OCI-M2 (cell line): ENCODE measurements around the gene TLR2.
"Not testable (repeated sequence)": the region's sequence is repeated elsewhere in the genome, so short reads cannot be mapped to it uniquely, and the experiment has no call there.

Experiments
- DNase-seq: peaks from one replicate; lab custom pipeline; 2025; ENCODE audit not compliant: unreplicated experiment; lab: John Stamatoyannopoulos, UW

TLR2 gene

DNA sequence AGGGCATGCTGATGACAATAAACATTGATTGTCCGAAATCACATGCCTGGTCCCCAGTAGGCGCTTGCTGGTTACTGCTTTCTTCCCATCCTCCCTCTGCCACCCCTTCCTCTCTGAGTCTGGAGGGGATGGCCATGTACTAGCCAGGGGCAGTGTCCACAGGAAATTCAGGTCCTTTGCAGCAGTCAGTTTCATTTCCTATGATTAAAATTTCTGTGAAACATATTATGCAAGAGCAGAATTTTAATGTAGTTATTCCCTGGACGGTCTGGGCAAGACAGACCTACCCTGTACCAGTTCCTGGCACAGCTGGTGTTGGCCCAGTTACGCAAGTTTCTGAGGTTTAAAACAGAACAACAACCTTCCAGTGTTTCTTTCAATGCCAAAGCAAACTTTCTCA lies 28.2 kb upstream of the TLR2 start:
- no peak for DNase-seq

DNA sequence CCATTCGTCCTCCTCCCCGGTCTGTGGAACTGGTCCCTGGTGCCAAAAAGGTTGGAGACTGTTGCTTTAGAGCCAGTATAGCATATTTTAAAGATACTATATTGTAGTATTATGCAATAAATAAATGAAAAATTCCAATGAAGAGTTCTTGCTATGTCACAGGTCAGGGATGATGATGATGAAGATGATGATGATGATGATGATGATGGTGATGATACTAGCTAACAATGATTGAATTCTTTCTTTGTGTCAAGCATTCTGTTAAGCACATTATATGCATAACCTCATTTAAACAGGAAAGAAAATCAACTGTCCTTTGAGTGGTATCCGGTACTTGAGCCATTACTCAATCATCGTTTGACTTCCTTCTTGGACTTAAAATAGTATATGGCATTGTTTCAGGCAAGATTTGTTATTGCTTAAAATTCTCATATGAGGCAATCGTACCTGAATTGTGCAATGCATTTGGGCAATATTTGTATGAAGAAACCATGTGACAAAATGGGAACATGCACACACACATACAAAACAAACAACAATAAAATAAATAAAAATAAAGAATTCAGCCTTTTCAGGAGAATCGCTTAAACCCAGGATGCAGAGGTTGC lies 22.8 kb upstream of the TLR2 start:
- no peak for DNase-seq

DNA sequence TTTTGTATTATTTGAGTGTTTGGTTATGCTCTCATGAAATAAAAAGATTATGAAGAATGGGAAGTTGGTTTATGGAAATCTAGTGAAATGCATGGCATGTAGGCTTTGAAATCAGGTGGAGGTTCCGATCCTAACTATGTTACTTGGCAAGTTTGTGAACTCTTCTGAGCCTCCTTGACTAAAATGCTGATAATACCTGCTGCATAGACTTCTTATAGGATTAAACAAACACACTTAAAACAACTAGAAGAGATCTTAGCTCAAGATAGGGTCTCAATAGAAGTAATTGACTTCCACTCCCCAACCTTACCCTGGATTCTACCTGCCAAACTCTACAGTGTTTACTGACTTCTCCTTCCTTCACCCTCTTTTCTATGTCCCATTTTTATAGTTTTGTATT lies 22.2 kb upstream of the TLR2 start:
- no peak for DNase-seq

DNA sequence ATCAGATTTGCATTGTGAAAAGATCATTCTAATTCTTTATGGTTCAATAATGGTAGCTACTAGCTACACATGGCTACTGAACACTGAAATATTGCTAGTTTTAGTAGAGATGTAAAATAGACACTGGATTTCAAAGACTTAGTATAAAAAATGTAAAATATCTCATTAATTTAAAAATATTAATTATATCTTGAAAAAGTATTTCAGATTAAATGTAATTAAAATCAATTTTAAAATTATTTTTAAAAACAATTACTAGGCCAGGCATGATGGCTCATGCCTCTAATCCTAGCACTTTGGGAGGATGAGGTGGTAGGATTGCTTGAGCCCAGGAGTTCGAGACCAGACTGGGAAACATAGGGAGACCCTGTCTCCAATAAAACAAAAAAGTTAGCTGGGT lies 20.4 kb upstream of the TLR2 start:
- DNase-seq: no peak

DNA sequence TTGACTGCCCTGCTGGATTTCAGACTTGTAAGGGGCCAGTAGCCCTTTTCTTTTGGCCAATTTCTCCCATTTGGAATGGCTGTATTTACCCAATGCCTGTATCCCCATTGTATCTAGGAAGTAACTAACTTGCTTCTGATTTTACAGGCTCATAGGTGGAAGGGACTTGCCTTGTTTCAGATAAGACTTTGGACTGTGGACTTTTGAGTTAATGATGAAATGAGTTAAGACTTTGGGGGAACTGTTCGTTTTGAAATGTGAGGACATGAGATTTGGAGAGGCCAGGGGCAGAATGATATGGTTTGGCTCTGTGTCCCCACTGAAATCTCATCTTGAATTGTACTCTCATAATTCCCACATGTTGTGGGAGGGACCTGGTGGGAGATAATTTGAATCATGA lies 17.6 kb upstream of the TLR2 start:
- DNase-seq: not testable (repeated sequence)

DNA sequence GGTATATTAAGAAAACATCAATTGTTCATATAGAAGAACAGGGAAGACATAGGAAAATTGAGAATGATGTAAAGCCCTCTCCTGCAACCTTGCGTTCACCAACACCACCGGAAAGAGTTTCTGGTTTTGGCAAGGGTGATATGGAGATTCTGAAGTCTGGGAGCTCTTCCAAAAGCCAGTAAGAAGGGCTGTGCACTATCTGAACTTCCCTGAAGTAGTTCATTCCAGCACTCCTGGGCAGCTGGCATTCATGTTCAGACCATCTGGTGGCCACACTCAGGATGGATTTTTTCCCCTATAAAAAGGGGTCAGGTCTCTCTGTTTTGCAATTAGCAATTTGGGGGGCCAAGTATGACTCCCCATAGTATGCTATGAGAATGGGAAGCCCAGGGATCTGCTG lies 15.4 kb upstream of the TLR2 start:
- no peak for DNase-seq

DNA sequence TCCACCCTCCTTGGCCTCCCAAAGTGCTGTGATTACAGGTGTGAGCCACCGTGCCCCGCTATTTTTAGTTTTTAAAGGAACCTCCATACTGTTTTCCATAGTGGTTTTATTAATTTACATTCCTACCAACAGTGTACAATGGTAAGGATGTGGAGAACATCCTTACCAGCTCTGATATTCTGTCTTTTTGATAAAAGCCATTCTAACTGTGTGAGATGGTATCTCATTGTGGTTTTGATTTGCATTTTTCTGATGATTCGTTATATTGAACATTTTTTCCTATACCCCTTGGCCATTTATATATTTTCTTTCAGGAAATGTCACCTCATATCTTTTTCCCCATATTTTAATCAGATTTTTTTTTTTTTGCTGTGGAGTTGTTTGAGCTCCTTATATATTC lies 14.2 kb upstream of the TLR2 start:
- no peak for DNase-seq

DNA sequence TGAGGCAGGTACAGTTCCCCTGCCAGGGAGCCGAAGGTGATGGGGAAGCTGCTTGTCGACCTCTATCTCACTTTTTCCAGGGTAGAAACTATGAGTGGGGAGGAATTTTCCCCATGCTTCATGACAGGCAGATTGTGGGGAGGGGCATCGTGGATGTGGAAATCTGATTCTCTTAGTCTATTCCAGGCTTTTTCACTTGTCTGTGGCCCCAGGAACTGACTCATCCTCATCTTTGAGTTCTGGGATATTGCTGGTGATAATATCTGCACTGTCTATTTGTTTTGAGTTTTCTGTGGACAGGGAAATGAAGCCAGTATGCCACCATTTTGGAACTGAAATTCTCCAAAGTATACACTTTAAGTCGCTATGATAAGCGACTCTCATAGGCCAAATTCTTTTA lies 7.6 kb upstream of the TLR2 start:
- DNase-seq: no peak

DNA sequence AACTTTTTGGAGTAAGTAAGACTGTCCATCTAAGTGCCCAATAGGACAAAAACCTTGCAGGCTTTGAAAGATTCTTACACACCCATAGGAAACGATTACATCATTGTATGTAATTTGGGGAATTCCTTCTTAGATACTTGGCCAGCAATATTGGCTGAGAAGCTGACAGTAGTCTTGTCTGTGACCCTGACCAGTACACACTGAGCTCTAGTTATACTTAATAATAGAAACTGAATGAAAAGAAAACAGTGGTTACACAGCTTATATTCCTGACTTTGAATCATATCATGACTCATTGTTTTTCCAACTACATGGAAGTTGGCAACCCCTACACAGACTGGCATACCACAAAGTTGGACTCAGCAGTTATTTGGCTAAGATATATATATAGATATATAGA lies 7.1 kb upstream of the TLR2 start:
- no peak for DNase-seq

DNA sequence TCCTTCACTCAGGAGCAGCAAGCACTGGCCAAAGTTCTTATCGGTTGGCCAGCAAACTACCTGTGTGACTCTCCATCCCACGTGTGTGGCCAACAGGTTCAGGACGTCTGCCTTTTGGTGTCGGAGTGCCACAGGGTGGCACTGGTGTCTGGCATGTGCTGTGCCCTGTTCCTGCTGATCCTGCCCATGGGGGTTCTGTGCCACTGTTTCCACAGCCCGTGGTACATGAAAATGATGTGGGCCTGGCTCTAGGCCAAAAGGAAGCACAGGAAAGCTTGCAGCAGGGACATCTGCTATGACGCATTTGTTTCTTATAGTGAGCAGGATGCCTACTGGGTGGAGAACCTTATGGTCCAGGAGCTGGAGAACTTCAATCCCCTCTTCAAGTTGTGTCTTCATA lies 4.6 kb upstream of the TLR2 start:
- DNase-seq: no peak

DNA sequence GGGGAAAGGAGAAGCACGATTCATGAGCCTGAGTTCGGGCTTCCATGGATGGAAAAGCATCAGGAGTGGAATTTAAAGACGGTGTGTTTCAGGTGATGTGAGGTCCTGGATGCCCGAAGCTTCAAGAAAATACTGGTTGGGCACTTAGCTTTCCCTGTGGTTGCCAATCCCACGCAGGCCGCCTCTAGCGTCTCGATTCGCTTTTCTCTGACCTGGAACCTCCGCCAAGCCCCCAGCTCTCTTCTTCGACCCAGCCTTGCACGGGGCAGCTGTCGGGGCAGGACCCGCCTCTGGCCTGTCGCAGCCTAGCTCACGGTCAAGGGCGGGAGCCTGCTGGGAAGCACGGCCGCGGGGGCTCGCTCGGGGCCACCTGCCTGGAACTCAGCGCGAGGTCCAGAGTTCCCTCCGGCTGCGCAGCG lies 308 bp upstream of the TLR2 start:
- DNase-seq: no peak

DNA sequence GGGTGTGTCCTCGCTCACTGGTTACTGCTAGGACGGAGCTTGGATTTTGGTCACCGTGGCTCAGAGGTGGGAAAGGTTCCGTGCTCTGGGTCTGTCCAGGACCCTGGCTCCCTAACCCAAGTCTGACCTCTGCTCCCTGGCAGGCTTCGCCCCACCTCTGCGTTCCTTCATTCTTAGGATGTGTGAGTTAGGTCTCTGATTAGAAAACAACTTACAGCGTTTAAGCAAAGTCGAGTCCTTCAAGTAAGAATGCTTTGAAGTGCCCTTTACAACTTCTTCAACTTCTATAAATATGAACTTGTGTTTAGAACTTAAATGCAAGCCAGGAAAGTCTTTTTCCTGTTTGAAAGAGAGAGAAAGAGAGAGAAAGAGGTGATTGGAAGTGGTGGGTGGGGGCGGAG lies 891 bp downstream of the TLR2 start:
- DNase-seq: no peak

DNA sequence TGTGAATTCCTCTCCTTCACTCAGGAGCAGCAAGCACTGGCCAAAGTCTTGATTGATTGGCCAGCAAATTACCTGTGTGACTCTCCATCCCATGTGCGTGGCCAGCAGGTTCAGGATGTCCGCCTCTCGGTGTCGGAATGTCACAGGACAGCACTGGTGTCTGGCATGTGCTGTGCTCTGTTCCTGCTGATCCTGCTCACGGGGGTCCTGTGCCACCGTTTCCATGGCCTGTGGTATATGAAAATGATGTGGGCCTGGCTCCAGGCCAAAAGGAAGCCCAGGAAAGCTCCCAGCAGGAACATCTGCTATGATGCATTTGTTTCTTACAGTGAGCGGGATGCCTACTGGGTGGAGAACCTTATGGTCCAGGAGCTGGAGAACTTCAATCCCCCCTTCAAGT lies 20.4 kb downstream of the TLR2 start:
- DNase-seq: no peak

DNA sequence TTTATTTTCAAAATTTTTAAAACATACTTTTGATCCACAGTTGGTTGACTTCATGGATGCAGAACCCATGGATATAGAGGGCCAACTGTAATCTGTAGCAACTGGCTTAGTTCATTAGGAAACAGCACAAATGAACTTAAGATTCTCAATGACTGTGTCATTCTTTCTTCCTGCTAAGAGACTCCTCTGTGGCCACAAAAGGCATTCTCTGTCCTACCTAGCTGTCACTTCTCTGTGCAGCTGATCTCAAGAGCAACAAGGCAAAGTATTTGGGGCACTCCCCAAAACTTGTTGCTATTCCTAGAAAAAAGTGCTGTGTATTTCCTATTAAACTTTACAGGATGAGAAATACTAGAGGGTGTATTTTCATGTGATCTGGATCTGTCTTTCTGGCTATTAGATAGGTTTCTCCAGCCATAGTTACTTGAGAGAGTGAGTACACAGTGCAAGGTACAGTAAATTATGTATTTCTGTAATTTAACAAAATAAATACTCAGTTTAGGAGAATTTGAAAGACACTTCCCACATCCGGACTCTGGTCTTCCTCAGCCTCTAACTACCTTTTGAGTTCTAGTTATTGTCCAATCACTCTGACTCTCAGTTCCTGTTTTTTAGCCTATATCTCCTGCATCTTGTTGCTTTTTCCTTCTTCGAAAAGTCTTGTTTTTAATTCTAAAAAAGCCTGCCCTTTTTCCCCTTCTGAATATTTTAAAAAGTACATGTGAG lies 21.8 kb downstream of the TLR2 start:
- DNase-seq: no peak

DNA sequence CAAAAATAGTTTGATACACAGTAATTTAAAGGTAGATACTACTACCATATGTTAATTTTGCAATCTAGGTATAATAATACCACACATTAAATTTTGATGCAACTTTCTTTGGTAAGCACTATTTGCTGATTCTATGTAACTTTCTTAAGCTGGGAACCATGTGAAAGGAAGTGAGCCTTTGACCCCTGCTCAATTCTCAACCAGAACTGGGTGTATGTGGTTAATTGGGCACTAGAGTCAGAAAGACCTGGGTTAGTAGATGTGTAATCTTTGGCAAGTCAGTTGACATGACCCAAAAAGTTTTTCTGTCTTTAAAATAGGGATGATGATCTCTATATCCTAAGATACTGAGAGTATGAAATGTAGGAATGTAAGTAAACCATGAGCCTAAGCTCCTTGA lies 22.4 kb downstream of the TLR2 start:
- DNase-seq: no peak

DNA sequence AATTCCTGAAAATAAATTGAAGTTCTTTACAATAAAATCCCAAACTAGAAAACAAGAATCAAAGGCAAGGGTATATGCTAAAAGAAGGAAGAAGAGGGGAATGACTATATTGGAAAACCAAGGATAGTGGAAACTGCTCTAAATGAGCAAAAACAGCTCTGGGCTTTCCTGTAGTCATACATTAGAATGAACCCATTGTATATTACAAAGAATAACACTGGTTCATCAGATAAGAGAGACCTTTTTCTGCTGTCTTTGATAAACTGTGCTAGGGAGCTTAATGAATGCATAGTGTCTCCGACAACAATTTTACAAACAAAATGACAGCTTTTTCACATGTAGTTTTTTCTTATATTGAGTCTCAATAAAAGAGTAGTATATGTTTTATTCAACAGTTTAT lies 26.6 kb downstream of the TLR2 start:
- no peak for DNase-seq

DNA sequence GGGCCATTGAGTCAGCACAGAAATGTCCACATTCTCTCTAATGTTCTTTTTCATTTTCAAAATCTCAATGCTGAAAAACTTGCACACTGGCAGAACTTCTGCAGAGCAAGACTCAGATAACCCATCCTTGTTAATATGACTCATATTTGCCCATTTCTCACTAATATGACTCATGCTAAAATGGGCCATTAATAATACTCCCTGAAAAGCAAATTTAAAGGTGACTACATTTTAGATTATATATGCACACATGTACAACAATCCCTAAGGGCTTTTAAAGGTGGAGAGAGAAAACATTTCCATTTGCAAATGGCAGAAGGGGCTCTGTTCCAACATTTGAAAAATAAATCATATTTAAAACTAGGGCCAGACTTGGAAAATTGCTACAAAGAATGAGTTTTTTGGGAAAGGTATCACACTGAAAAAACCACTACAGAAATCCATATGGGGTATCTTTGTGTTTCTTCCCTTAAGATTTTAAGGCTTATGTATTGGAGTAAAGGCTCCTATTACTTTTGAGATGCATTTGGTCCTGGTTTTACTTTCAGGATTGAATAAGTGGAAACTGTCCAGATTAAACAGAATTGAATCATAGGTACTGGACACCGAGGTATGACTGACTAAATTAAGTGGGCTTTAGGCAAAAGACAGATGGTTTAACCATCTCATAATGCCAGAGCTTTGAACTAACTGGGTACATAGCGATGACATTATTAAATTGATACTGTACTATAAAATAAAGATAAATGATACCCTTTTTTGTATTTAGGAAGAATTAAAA lies 30.0 kb downstream of the TLR2 start:
- no peak for DNase-seq

DNA sequence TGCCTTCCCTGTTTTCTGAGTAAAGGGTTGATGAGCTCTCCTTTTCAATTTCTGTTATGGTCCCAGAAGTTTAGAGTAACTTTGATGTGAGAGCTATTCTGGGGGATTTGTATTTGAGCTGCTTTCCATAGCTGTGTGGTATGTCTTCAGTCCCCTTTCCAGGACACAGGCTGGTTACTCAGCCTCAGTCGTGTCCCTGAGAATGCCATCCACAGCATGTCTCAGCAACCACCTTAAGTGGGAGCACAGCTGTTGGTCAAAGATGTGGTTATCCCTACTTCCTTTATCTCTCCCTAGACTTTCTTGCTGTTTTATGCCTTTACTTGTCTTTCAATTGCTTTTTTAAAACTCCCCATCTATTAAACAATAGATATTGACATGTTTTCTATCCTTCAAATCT lies 38.0 kb downstream of the TLR2 start:
- no peak for DNase-seq

DNA sequence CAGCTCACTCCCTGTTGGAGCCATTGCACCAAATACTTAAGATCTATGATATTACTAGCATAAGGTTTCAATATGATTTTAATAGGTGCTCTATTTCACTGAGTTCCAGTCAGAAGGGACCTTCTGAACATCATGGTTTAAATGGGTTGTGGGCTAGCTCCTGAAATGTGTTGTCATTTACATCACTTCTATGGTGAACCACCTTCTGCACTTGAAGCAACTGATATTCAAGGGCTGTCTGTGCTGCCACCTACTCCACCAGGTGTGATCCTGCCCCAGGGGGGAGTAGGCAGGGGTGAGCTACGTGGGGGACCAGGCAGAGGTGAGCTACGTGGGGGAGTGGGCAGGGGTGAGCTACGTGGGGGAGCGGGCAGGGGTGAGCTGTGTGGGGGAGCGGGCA lies 40.5 kb downstream of the TLR2 start:
- no peak for DNase-seq

DNA sequence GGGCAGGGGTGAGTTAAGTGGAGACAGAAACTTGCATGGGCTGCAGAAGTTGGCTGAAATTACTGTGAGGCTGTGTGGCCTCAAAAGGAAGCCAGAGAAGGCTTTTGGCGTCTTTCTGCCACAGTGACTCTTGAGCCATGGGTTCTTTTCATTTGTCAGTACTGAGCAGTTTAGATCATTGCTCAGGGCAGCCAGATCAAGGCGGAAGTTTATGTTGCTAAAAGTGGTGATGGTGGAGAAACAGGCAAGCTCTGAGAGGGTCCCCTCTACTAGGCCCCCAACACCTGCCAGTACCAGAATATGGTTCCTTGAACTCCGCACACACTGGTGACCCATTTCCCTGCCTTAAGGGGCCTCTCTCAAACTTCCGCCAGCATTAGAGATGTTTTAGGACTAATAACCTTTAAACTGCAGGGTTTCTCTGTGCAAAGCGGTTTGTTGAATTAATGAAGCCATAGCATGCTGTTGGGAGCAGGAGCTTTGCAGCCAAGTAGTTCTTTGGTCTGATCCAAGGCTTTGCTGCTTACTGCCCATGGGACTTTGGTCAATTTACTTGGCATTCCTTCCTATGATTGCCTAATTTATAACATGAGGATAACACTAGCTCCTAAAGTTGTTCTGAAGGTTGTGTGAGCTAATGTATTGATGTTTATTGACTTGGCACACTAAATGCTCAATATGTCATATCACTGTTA lies 41.2 kb downstream of the TLR2 start:
- DNase-seq: no peak

DNA sequence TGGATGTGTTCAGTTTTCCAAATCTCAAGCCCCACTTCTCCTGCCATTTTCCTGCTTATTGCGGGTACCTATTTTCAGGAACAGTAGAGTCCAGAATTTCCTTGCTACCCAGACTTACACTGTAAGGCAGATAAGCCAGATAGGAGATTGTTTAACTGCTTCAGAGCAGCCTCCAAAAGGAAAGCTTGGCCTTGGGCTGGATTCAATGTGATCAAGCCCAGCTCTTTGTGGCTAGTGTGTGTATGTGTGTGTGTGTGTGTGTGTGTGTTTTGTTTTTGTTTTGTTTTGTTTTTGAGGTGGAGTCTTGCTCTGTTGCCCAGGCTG lies 41.7 kb downstream of the TLR2 start:
- no peak for DNase-seq

DNA sequence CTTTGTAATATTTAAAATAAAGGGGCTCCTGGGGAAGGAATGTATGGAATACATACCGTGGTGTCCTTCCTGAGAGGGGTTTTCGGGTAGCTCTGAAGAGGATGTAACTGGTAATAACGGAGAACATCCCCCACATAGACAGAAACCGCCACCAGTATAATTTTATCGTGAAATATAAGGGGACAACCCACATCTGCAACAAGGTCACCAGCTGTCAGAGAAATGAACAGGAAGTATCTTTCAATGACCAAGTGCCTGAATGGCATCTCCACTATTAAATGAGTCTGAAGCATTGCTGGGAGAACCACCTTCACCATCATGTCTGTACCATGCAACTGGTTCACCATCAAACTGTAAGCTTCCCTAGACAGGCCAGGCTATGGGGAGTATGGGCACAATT lies 44.1 kb downstream of the TLR2 start:
- no peak for DNase-seq
